GM12891 (cell line): ENCODE measurements around the gene SLC6A11.

ENCODE experiments used
- POLR2A ChIP-seq: IDR thresholded peaks from 2 replicates; pipeline ENCODE4 v1.6.1; 2011; ENCODE audit warnings: low read depth, low read length, control low read depth
- POLR2AphosphoS5 ChIP-seq: IDR thresholded peaks from 2 replicates; pipeline ENCODE4 v1.6.1; 2011; ENCODE audit warnings: low read depth, low read length, control low read depth

DNA sequence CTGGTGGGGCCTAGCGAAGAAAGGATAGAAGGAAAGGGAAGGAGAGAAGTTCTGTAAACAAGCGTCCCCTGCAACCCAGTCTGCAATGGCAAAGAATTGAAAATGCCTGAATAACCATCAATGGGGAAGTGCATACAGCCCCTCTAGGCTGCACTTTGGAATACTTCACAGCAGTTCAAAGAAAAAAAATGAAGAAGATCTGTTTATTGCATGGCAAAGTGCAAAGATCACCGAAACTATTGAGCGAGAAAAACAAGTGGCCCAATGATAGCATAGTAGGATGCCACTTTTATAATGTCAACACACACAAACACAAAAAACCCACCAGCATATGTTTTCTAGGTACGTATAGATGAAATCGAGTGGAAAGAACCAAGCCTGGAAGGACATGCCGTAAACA is 162.9 kb downstream of the SLC6A11 start:
- TF ChIP-seq POLR2A, result no peak
- no peak for TF ChIP-seq POLR2AphosphoS5
